HFFc6 (cell line): Measurements from ENCODE around the gene SYNE2. TPM values are rescaled to one million over a fixed set of nuclear protein-coding genes. Genes with fewer than 3 reads are reported as not detected.
A peak's percentile ranks its signal among the peaks of the same experiment; 100 is the strongest.

Experiments
- DNase-seq: peaks from one replicate; pipeline ENCODE4 v3.0.0-alpha.2; 2018
- H3K27ac Mint-ChIP-seq: 2 replicates; pipeline ENCODE4 v1.8.0; 2020; ENCODE audit warnings: mild to moderate bottlenecking, mixed read lengths
- H3K27me3 Mint-ChIP-seq: 2 replicates; pipeline ENCODE4 v1.8.0; 2021; ENCODE audit warnings: mild to moderate bottlenecking, moderate library complexity, mixed read lengths; ENCODE audit not compliant: insufficient read depth
- H3K36me3 Mint-ChIP-seq: 2 replicates; pipeline ENCODE4 v1.8.0; 2021; ENCODE audit warnings: low read depth, mixed read lengths
- H3K4me1 Mint-ChIP-seq: 2 replicates; pipeline ENCODE4 v1.8.0; 2020; ENCODE audit warnings: low read depth, mixed read lengths
- H3K4me3 Mint-ChIP-seq: 2 replicates; pipeline ENCODE4 v1.8.0; 2020; ENCODE audit warnings: mild to moderate bottlenecking, moderate library complexity, mixed read lengths
- H3K9me3 Mint-ChIP-seq: 2 replicates; pipeline ENCODE4 v1.8.0; 2020; ENCODE audit warnings: mild to moderate bottlenecking, mixed read lengths
- CTCF ChIP-seq: fragments of 200-600 bp; sonication (generic); IDR thresholded peaks from 2 replicates; pipeline ENCODE4 v1.5.0; 2021; ENCODE audit warnings: antibody characterized with exemption, mild to moderate bottlenecking
- total RNA-seq, 6 experiments: library from RNA; stranded (reverse); fragmentation: NEBNext Ultra II Directional; extraction: Animal tissue kit (Norgen Biotek cat#: 25700); gene quantifications; 2 replicates in 1 of 6; 3 replicates in 5 of 6; pipeline ENCODE4 v1.2.3, GENCODE V29; 2021

Gene SYNE2
- total RNA-seq, 6 experiments from 2014 or later, result 2.9 to 6.6 (median 6.2) TPM

- Mint-ChIP-seq H3K9me3 (no peaks in the 10 kb centered on the region), H3K27ac (no peak overlapping the region), H3K36me3 (no peaks in the 10 kb centered on the region), H3K4me1 (peaks cover 2% of the 10 kb centered on the region; the same call in 1 of the 2 replicates), H3K27me3 (no peaks in the 10 kb centered on the region; the same call in 1 of the 2 replicates), H3K4me3 (no peak overlapping the region)
- TF ChIP-seq CTCF, result no peak
- no peak for DNase-seq
Observed at GRCh38 chr14:63982156-63982555, 129.4 kb downstream of the SYNE2 start.

- Mint-ChIP-seq H3K27me3 (no peaks in the 10 kb centered on the region; the same call in 1 of the 2 replicates), H3K4me1 (peaks cover 5% of the 10 kb centered on the region; the same call in 1 of the 2 replicates), H3K9me3 (no peaks in the 10 kb centered on the region), H3K4me3 (no peak overlapping the region), H3K36me3 (no peaks in the 10 kb centered on the region), H3K27ac (no peak overlapping the region)
- TF ChIP-seq CTCF, result no peak
- DNase-seq, result no peak
Observed at GRCh38 chr14:63982629-63983028, 129.8 kb downstream of the SYNE2 start.

GRCh38 chr14:63986789-63987533 lies 134.2 kb downstream of the SYNE2 start:
- H3K27me3 Mint-ChIP-seq, result no peaks in the 10 kb centered on the region; the same call in 1 of the 2 replicates
- H3K4me1 Mint-ChIP-seq, result peaks cover 5% of the 10 kb centered on the region; the same call in 1 of the 2 replicates
- no peak overlapping the region for H3K27ac Mint-ChIP-seq
- no peaks in the 10 kb centered on the region for H3K36me3 Mint-ChIP-seq
- TF ChIP-seq CTCF, result no peak
- H3K9me3 Mint-ChIP-seq, result no peaks in the 10 kb centered on the region
- DNase-seq, result peak; percentile 21
- no peak overlapping the region for H3K4me3 Mint-ChIP-seq

GRCh38 chr14:63988579-63988978 lies 135.8 kb downstream of the SYNE2 start:
- no peak overlapping the region for H3K4me3 Mint-ChIP-seq
- H3K27ac Mint-ChIP-seq, result no peak overlapping the region
- no peak for DNase-seq
- no peaks in the 10 kb centered on the region for H3K9me3 Mint-ChIP-seq
- H3K27me3 Mint-ChIP-seq, result no peaks in the 10 kb centered on the region; the same call in 1 of the 2 replicates
- H3K36me3 Mint-ChIP-seq, result no peaks in the 10 kb centered on the region
- peaks cover 5% of the 10 kb centered on the region; the same call in 1 of the 2 replicates for H3K4me1 Mint-ChIP-seq
- TF ChIP-seq CTCF, result no peak

GRCh38 chr14:63991833-63992232 lies 139.0 kb downstream of the SYNE2 start:
- H3K36me3 Mint-ChIP-seq, result no peaks in the 10 kb centered on the region
- no peak for TF ChIP-seq CTCF
- H3K9me3 Mint-ChIP-seq, result no peaks in the 10 kb centered on the region
- no peak overlapping the region for H3K4me3 Mint-ChIP-seq
- no peaks in the 10 kb centered on the region for H3K27me3 Mint-ChIP-seq
- H3K4me1 Mint-ChIP-seq, result peaks cover 17% of the 10 kb centered on the region
- no peak overlapping the region for H3K27ac Mint-ChIP-seq
- DNase-seq, result no peak
